Fibroblast of mammary gland (primary cell): ENCODE measurements around the gene RFWD3.
A peak's percentile ranks its signal among the peaks of the same experiment; 100 is the strongest.

Experiments
- DNase-seq: peaks from one replicate; pipeline ENCODE4 v3.0.0-alpha.2; 2010; ENCODE audit warnings: low read depth
- H3K4me3 ChIP-seq: 2 replicates; pipeline ENCODE4 v1.5.1; 2011; ENCODE audit warnings: low read depth, mild to moderate bottlenecking, low read length, moderate library complexity; ENCODE audit not compliant: control insufficient read depth
- CTCF ChIP-seq: conservative IDR thresholded peaks from 2 replicates; pipeline ENCODE4 v1.5.1; 2011; ENCODE audit warnings: low read depth, low read length, inconsistent platforms; ENCODE audit not compliant: control insufficient read depth, insufficient read depth

Gene RFWD3

DNA sequence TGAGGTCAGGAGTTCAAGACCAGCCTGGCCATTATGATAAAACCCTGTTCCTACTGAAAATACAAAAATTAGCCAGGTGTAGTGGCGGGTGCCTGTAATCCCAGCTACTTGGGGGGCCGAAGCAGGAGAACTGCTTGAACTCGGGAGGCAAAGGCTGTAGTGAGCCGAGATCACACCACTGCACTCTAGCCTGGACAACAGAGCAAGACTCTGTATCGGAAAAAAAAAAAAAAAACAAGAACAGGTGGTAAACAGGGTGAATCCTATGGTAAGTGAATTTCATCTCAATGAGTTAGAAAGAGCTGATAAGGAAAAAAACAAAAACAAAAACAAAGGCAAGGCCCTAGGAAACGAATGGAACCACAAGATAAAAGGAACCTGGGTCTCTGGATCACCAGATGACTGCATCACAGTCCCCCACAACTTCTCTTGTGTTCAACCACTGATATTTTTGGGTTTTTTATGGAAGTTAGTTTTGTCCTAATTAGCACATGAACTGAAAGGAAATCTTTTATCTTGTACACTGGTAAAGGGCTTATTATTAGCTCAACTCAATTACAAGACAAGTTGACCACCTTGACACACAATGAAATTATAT is 80.7 kb downstream of the RFWD3 start:
- no peak for DNase-seq
- no peak overlapping the region for H3K4me3 ChIP-seq
- TF ChIP-seq CTCF: no peak

DNA sequence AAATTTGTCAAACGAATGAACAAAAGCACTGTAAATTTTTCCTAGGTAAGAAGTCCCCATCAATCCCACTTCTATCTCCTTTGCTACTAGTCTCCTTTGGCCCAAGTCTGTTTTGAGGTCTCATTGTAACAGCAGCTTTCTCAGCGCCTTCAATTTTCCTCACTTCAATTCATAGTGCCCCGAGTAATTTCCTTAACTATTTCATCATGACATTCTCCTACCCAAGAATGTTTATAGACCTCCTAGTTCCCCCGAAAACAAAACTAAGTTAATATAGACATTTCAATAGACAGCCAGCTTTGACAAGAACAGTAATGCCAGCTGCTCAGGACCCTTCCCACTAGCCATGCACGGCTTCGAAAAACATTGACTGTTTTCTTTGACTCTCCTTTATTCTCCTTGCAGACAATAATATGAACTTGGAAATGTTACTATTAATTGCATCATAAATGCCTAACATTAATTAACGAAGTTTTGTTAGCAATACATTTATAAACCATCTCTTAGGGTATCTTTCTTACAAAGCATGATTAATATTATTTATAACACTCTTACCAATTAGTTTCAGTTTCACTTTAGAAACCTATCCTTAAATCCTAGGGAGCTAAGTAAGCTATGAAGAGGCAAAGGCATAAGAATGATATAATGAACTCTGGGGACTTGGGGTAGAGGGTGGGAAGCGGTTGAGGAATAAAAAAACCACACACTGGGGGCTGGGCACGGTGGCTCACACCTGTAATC is 82.6 kb downstream of the RFWD3 start:
- H3K4me3 ChIP-seq: no peak overlapping the region
- DNase-seq: no peak
- TF ChIP-seq CTCF: no peak

- no peak for DNase-seq
- H3K4me3 ChIP-seq: no peak overlapping the region
- TF ChIP-seq CTCF: no peak
Measured at GRCh38 chr16:74582970-74583369, 83.7 kb downstream of the RFWD3 start.

DNA sequence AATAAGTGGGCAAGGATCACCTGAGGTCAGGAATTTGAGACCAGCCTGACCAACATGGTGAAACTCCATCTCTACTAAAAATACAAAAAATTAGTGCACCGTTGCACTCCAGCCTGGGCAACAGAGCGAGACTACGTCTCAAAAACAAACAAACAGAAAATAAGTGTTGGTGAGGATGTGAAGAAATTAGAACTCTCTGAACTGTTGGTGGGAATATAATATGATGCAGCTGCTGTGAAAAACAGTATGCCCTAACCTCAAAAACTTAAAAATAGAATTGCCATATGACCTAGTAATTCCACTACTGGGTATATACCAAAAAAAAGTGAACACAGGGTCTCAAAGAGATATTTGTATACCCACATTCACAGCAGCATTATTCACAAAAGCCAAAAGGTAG is 85.8 kb downstream of the RFWD3 start:
- no peak for DNase-seq
- no peak overlapping the region for H3K4me3 ChIP-seq
- no peak for TF ChIP-seq CTCF

DNA sequence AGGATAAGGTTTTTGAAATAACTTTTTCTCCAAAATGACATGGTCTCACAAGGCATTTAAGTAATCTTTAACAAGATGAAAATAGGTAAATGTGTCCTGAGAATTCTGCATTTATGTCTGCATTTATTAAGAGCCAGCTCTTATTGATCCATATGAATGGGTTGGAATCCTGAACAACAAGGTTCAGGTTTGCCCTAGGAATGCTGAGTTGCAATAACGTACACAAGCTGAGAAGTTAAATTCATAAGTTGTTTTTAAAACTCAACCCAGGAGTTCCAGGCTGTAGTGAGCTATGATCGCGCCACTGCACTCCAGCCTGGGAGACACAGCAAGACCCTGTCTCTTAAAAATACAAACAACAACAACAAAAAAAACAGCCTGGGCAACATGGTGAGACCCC is 87.8 kb downstream of the RFWD3 start:
- TF ChIP-seq CTCF: no peak

DNA sequence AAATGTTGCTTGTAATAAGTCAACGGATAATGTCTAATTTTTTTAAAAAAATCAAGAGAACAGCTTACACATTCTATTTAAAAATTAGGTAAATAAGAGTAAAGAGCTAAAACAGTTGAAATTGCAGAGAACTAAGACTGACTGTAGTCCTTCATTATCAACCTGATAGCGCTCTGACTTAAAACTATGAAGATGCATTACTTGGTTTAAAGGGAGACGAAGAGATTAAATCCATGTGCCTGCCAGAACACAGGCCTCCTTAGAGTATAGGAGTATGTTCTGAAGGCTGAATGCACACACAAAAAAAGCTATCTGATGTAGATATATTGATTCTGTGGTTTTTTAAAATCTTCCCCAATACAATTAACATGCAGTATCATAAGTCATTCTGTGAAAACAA is 88.2 kb downstream of the RFWD3 start:
- DNase-seq: no peak
- no peak overlapping the region for H3K4me3 ChIP-seq
- no peak for TF ChIP-seq CTCF

More for the DNA sequence above, 87.8 kb downstream of the RFWD3 start:
- no peak overlapping the region for H3K4me3 ChIP-seq
- no peak for DNase-seq

GRCh38 chr16:74577882-74578366 is 88.8 kb downstream of the RFWD3 start:
- no peak overlapping the region for H3K4me3 ChIP-seq
- DNase-seq: peak; percentile 82
- TF ChIP-seq CTCF: no peak
